Right lobe of liver (tissue), 6 donors: Measurements from ENCODE around the gene TIMM17B. TPM values are rescaled to one million over a fixed set of nuclear protein-coding genes. Genes with fewer than 3 reads are reported as not detected.
"Not testable (repeated sequence)": the region's sequence is repeated elsewhere in the genome, so short reads cannot be mapped to it uniquely, and the experiment has no call there.

Source experiments
- ATAC-seq, 4 donors: fragments of 200-7000 bp; cut with Tn5 transposase; one replicate each; pipeline ENCODE4 v1.9.1; 2020; ENCODE audit warnings: mild to moderate bottlenecking in 4 of 4, moderate library complexity in 4 of 4
- DNase-seq, 3 donors: peaks; one replicate each; pipeline ENCODE4 v3.0.0-alpha.2; 2020
- H3K27ac ChIP-seq, 3 donors: fragments of 200-600 bp; one replicate each; pipeline ENCODE4 v1.8.0; 2022
- H3K27me3 ChIP-seq, 2 donors: fragments of 200-600 bp; one replicate each; pipeline ENCODE4 v1.8.0; 2022
- H3K36me3 ChIP-seq, 4 donors: fragments of 200-600 bp; sonication (generic) in 1 of 4; one replicate each; pipeline versions ENCODE4 v1.5.1 to v1.8.0; 2017 to 2022; ENCODE audit warnings: control low read depth in 1 of 4
- H3K4me1 ChIP-seq, 4 donors: fragments of 200-600 bp; sonication (generic) in 1 of 4; one replicate each; pipeline versions ENCODE4 v1.5.1 to v1.8.0; 2017 to 2022; ENCODE audit warnings: control low read depth in 1 of 4
- H3K4me3 ChIP-seq, 3 donors: fragments of 200-600 bp; one replicate each; pipeline ENCODE4 v1.8.0; 2022
- H3K9me3 ChIP-seq, 4 donors: fragments of 200-600 bp; sonication (generic) in 1 of 4; one replicate each; pipeline versions ENCODE4 v1.5.1 to v1.8.0; 2017 to 2022; ENCODE audit warnings: control low read depth in 1 of 4
- POLR2A ChIP-seq: fragments of 450-650 bp; IDR thresholded peaks from one replicate; pipeline ENCODE4 v1.6.1; 2017; ENCODE audit warnings: antibody characterized with exemption, mild to moderate bottlenecking
- WGBS: methylation state at CpG from one replicate; pipeline ENCODE4 v1.1.6; 2018; ENCODE audit warnings: low coverage, low lambda C conversion rate; ENCODE audit not compliant: insufficient coverage; ENCODE audit errors: missing lambda C conversion rate; 5-methylcytosine and 5-hydroxymethylcytosine counted together
- intact Hi-C, 2 donors: fragments of 100-400 bp; cut with DNase I; formaldehyde crosslinking; loops; one replicate each; pipeline versions ENCODE4 v1.11.2 to v1.14.1; 2022
- total RNA-seq, 6 experiments: library from RNA; depleted of rRNA in 2 of 6; stranded (reverse); fragments of >200 nt in 2 of 6; fragmentation: NEBNext Ultra II Directional in 3 of 6; extraction: Animal tissue kit (Norgen Biotek cat#: 25700) in 3 of 6; gene quantifications; one replicate each; pipeline versions ENCODE4 v1.1.0 to v1.2.4, GENCODE V29; 2016 to 2023
- TF ChIP-seq, protein P1 (sequence below), 4 donors: fragments of 200-600 bp in 3 of 4; fragments of 450-650 bp in 1 of 4; IDR thresholded peaks; one replicate each; pipeline versions ENCODE4 v1.5.1 to v1.8.0; 2016 to 2022; ENCODE audit warnings: antibody characterized with exemption in 4 of 4, mild to moderate bottlenecking in 2 of 4
- donor health status: DM: no; HTN: yes; CAD: no.
- donor health status: DM: no; HTN: no; CAD: no.
- donor health status: DM: no; HTN: no; CAD: no.
- donor health status: DM: no; HTN: yes; CAD: no.
- donor health status: DM: no; HTN: yes; CAD: no.

TIMM17B gene
- total RNA-seq, 6 experiments from 2014 or later: 18.2 to 29.5 (median 22.5) TPM

GRCh38 chrX:48883729-48884128 lies 13.8 kb downstream of the TIMM17B start:
- TF ChIP-seq POLR2A: no peak
- TF ChIP-seq, protein P1, sequence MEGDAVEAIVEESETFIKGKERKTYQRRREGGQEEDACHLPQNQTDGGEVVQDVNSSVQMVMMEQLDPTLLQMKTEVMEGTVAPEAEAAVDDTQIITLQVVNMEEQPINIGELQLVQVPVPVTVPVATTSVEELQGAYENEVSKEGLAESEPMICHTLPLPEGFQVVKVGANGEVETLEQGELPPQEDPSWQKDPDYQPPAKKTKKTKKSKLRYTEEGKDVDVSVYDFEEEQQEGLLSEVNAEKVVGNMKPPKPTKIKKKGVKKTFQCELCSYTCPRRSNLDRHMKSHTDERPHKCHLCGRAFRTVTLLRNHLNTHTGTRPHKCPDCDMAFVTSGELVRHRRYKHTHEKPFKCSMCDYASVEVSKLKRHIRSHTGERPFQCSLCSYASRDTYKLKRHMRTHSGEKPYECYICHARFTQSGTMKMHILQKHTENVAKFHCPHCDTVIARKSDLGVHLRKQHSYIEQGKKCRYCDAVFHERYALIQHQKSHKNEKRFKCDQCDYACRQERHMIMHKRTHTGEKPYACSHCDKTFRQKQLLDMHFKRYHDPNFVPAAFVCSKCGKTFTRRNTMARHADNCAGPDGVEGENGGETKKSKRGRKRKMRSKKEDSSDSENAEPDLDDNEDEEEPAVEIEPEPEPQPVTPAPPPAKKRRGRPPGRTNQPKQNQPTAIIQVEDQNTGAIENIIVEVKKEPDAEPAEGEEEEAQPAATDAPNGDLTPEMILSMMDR (IDR thresholded peaks at IDR 0.05): no peak
- ATAC-seq (no peak), DNase-seq (no peak)
- H3K27ac ChIP-seq: no peak overlapping the region
- no peaks in the 10 kb centered on the region for H3K9me3 ChIP-seq
- no peak overlapping the region for H3K4me3 ChIP-seq
- 72% methylated on average over 10 of the region's 10 CpGs for WGBS
- H3K36me3 ChIP-seq: no peaks in the 10 kb centered on the region
- no peaks in the 10 kb centered on the region for H3K4me1 ChIP-seq
- no peaks in the 10 kb centered on the region for H3K27me3 ChIP-seq
- intact Hi-C loops: no loop called here

- not testable (repeated sequence) for H3K4me3 ChIP-seq, ATAC-seq
These were observed 20.6 kb downstream of the TIMM17B start for GRCh38 chrX:48876944-48877343.

DNA sequence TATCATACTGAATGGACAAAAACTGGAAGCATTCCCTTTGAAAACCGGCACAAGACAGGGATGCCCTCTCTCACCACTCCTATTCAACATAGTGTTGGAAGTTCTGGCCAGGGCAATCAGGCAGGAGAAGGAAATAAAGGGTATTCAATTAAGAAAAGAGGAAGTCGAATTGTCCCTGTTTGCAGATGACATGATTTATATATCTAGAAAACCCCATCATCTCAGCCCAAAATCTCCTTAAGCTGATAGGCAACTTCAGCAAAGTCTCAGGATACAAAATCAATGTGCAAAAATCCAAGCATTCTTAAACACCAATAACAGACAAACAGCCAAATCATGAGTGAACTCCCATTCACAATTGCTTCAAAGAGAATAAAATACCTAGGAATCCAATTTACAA lies 25.6 kb downstream of the TIMM17B start:
- ATAC-seq, intact Hi-C loops, DNase-seq, H3K4me3 ChIP-seq, H3K9me3 ChIP-seq, H3K27me3 ChIP-seq, H3K27ac ChIP-seq, H3K4me1 ChIP-seq, H3K36me3 ChIP-seq: not testable (repeated sequence)
- WGBS: 54% methylated on average over 2 of the region's 2 CpGs

More at GRCh38 chrX:48876944-48877343, 20.6 kb downstream of the TIMM17B start:
- H3K4me1 ChIP-seq, intact Hi-C loops, H3K36me3 ChIP-seq, H3K27ac ChIP-seq, H3K27me3 ChIP-seq, H3K9me3 ChIP-seq, DNase-seq: not testable (repeated sequence)
- WGBS: 38% methylated on average over 4 of the region's 4 CpGs

DNA sequence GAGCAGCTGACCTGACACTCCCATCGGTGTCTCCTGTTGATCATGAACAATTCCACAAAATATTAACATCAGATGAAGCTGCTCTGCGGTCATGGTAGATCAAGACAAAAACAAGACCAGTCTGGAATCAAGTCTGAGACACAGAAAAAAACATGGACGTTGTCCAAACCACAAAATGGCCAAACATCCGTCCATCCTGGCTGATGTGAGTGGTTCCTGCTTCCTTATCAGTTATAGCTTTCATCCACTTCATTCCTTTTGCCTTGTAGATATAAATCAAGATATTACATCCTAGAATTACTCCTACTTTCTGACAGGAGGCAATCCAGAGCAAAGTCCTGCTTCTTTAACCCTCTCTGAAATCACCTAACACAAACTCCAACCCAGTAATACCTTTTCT lies 33.4 kb downstream of the TIMM17B start:
- TF ChIP-seq, protein P1 (IDR thresholded peaks at IDR 0.05): no peak
- TF ChIP-seq POLR2A: no peak
- WGBS: 31% methylated on average over 4 of the region's 4 CpGs
- Histone ChIP-seq H3K4me3 (no peak overlapping the region), H3K27ac (no peak overlapping the region), H3K9me3 (no peaks in the 10 kb centered on the region), H3K27me3 (no peaks in the 10 kb centered on the region), H3K4me1 (no peaks in the 10 kb centered on the region), H3K36me3 (no peaks in the 10 kb centered on the region)
- intact Hi-C loops: no loop called here
- no peak for DNase-seq
- no peak for ATAC-seq

DNA sequence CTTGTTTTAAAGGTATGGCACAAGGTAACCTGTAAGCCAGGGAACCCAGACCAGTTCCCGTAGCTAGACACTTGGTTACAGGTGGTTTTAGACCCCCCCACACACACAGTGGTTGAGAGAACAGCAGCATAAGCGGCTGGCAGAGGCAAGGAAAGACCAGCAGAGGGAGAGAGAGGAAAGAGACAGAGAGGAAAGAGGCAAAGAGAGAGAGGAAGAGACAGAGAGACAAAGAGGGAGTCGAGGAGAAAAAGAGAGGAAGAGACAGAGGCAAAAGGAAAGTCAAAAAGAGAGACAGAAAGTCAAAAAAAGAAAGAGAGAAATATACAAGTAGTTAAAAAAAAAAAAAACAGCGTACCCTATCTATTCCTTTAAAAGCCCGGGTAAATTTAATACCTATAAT lies 42.7 kb downstream of the TIMM17B start:
- WGBS: 28% methylated on average over 5 of the region's 5 CpGs
- Histone ChIP-seq H3K9me3 (no peaks in the 10 kb centered on the region), H3K4me1 (no peaks in the 10 kb centered on the region), H3K4me3 (no peak overlapping the region), H3K27me3 (no peaks in the 10 kb centered on the region), H3K36me3 (no peaks in the 10 kb centered on the region), H3K27ac (no peak overlapping the region)
- intact Hi-C loops: no loop called here
- TF ChIP-seq, protein P1 (IDR thresholded peaks at IDR 0.05): no peak
- no peak for TF ChIP-seq POLR2A
- ATAC-seq (no peak), DNase-seq (no peak)

DNA sequence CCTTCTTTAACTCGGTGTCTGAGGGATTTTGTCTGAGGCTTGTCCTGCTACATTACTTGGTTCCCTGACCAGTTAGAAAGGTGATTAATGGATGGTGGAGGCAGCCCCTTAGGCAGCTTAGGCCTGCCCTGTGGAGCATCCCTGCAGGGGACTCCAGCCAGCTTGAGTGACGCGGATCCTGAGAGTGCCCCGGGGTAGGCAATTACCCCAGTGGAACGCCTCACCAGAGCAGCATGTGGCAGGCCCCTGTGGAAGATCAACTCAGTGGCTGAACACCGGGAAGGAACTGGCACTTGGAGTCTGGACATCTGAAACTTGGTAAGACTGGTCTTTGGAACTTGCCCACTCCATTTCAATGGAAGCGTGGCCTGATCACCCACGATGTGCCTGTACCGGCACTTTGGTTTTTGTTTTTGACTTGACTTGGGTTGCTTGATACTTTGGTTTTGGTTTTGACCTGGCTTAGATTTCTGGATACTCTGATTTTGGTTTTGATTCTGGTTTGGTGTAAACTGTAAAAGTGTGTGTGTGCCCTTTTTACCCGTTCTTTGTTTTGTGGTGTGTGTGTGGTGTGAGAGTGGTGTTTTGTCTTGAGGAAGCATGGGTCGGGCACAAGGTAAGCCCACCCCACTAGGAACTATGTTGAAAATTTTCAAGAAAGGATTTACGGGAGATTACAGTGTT lies 43.3 kb downstream of the TIMM17B start:
- H3K9me3 ChIP-seq, H3K27me3 ChIP-seq, DNase-seq, H3K27ac ChIP-seq, ATAC-seq, H3K4me3 ChIP-seq, H3K4me1 ChIP-seq, H3K36me3 ChIP-seq, intact Hi-C loops: not testable (repeated sequence)
- 67% methylated on average over 7 of the region's 12 CpGs for WGBS

DNA sequence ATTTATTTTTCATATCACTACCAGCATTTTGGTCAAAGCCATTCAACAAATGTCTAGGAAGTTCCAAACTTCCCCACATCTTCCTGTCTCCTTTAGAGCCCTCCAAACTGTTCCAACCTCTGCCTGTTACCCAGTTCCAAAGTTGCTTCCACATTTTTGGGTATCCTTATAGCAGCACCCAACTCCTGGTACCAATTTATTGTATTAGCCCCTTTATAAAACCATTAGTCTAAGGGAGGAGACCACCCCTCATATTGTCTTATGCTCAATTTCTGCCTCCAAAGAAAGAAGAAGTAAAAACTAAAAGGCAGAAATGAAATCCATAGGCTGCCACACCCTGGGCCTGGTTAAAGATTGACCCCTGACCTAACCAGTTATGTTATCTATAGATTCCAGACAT lies 44.1 kb downstream of the TIMM17B start:
- DNase-seq, ATAC-seq, H3K27ac ChIP-seq, H3K36me3 ChIP-seq, H3K27me3 ChIP-seq, intact Hi-C loops, H3K4me1 ChIP-seq, H3K4me3 ChIP-seq, H3K9me3 ChIP-seq: not testable (repeated sequence)
